Hypothalamus (tissue), 51 donors: ENCODE data around the gene SLC16A5.

Experiments
- DNase-seq, 51 donors: peaks; one replicate each; lab custom pipeline; 2025; lab: John Stamatoyannopoulos, UW

SLC16A5 gene

DNA sequence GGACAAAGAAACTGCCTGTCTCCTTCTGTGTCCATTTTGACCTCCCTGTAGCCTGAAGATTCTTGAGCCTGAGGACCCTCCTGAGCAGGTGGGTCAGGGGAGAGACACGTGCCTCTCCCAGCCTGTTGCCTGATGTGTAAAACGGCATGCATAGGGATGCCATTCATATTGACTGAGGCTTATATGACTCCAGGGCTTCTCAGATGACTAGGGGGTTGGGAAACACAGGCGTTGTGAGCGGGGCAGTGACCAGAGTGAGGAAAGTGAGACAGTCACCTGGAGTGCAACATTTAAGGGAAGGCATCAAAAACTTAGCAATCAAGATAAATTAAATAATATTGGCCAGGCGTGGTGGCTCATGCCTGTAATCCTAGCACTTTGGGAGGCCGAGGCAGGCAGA is 5.1 kb upstream of the SLC16A5 start:
- DNase-seq = no peak

DNA sequence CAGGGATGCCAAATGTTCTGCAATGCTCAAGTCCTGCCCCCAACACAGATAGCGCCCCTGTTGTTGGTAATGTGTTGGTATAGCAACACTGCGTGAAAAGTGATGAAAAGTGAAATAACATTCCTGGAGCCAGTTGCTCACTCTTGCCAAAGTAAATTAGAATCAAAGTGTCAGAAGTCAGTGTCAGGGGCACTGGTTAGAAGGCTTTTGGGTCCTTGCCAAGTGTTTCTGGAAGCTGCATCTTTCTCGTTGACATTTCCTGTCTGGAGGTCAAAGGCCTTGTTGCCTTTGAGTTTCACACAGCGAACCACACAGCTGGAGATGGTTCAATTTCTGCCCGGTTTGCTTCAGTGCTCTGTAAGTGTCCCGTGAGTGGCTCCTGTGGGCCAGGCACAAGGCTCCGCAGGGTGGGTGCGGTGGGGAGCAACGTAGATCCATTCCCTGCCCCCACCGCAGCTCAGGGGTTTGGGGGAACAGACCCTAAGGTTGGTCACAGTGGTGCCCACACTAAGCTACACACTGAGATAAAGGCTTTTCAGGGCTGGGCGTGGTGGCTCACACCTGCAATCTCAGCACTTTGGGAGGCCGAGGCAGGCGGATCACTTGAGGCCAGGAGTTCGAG is 3.6 kb upstream of the SLC16A5 start:
- no peak for DNase-seq

DNA sequence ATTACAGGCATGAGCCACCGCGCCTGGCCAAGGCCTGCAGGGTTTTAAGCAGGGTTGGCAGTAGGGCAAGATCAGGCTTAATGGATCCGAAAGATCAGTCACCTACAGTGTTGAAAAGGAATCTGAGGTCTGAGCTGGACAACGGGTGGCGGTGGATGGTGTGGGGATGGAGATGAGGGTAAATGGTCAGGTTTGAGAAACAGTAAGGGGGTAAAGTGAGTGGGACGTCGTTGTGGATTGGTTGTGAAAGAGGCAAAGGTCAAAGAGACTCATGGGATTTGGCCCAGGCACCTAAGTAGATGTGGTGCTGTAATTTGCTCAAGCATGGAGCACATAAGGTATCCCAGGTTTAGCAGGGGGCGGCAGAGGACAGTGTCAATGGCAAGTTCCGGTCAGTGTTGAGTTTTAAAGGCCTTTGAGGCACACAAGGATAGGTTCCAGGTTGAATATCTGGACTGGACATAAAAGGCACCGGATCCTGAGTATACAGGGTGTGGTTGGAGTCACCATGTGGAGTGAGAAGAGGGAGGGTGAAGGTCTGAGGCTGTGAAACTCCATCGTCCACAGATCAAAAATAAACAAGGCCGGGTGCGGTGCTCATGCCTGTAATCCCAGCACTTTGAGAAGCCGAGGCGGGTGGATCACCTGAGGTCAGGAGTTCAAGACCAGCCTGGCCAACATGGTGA is 1.1 kb upstream of the SLC16A5 start:
- DNase-seq = no peak

DNA sequence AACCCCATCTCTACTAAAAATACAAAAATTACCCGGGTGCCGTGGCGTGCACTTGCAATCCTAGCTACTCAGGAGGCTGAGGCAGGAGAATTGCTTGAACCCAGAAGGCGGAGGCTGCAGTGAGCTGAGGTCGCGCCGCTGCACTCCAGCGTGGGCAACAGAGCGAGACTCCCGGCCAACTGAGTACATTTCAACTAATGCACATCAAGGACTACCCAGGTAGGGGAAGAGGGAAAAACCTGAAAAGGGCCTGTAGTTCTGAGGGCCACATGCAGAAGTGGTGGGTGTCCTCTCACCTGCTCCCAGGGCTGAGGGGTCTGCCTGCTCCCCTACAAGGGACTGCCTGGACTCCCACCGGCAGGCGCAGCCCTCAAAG is 584 bp upstream of the SLC16A5 start:
- DNase-seq = no peak

DNA sequence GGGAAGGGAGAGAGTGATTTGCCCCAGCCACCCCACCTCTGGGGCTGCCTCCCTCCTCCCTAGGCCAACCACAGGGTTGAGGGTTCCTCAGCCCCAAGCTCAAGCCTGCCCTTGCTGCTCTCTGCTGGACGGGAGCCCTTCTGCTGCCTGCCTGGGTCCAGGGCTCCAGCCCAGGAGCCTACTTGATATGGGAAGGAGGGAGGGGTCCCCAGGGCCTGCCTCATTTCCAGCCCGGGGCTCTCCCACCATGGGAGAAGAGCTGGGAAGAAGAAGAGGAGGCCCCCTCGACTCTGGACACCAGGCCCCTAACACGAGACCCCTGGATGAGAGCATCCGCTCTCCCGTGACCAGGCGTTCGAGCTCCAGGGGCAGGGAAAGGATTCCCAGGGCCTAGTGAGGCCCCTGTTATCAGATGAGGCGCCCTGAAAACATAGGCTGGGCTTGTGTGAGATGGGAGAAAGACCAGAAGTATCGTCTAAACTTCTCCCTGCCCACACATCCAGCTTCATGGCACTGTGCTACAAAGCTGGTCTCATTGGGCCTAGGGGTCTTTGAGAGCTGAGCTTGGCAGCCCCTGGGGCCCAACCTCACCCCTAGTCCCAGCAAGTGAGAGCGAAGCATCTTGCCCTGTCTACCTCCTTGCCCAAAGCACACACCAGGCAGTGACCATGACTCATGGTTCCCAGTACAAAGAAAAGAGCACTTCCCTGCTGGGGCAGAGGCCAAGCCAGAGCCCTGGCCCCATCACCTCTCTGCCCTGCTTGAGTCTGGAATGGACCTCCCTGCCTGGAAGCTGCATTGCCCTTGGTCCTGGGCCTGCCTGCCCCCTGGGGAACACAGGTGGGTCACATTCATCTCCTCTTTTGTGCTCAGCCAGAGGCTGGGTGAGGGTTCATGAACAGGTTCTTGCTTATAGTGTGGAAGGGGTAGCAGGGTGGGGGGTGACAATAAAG is 987 bp downstream of the SLC16A5 start:
- no peak for DNase-seq

DNA sequence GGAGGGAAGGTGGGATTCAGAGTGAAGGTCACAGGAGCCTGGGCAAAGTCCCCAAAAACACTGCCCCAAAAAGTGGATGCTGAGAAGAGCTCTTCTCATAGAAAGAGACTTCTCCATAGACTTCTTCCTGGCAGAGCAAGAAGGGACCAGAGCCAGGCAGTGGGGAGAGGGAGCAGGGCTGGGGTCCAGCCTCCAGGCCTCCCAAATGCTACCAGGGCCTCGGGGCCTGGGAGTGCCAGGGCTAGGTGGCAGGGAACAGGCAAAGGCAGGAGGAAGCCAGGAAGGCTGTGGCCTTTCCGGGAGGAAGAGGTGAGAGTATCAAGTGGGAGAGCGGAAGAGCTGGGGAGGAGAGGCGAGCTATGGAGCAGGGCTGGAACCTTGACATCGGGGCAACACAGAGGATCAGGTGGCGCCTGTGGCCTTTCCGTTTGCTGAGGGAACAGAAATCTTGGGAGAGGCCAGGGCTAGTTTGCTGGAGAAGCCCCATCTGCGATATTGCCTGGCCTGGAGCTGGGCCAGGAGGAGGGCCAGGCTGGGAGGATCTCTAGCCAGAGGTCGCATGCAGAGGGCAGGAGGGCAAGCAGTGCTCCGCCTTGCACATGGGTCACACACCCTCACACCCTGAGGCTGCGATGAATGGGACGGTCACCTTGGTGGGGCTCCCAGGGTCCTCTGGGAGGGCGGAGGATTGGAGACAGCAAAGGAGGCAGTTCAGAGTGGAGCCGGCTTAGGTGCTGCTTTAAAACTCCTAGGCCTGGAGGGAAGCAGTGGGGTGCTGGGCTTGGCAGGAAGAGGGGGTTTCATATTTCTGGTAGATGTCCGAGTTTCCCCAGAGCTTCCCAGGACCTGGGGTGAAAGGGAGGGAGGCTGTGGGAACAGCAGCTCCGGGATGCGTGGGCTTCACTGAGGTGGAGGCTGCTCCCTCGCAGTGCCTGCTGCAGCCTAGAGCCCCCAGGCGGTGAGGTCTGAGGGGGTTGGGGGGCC is 3.4 kb downstream of the SLC16A5 start:
- no peak for DNase-seq

DNA sequence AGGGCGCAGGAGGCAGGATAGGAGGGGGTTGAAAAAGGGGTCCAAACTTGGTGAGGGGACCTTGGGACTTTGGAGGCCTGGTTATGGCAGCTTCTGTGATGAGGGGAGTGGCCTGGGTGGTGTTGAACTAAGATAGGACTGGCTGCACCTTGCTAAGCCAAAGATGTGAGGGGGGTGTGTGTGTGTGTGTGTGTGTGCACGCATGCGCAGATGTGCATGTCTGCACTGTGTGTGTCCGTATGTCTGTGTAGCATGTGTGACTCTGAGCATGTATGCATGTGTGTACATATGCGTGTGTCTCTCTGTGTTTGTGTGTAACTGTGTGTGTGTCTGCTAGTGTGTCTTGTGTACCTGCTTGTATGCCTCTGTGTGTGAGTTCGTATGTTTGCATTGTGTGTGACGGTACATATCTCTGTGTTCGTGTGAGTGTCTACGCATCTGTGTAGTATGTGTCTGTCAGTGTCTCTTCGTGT is 4.1 kb downstream of the SLC16A5 start:
- no peak for DNase-seq

DNA sequence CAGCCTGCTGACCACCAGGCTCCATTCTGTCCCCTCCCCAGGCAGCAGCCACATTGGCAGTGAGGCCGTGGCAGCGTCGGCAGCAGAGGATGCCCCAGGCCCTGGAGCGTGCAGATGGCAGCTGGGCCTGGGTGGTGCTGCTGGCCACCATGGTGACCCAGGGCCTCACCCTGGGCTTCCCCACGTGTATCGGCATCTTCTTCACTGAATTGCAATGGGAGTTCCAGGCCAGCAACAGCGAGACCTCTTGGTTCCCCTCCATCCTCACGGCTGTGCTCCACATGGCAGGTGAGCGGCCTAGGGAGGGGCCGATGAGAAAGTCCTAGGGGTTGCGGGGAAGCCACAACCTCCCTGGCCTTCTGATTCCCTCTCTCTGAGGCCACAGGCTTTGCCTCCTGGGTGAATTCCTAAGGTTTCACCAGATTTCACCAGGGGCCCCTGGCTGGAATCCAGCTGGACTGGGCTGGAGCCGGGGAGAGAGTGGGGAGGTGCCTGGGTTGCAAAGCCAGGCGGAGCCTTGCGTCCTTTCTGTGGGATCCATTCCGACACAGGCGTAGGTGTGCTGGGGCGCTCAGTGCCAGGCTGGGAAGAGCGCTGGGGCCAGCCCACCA is 5.9 kb downstream of the SLC16A5 start:
- no peak for DNase-seq

DNA sequence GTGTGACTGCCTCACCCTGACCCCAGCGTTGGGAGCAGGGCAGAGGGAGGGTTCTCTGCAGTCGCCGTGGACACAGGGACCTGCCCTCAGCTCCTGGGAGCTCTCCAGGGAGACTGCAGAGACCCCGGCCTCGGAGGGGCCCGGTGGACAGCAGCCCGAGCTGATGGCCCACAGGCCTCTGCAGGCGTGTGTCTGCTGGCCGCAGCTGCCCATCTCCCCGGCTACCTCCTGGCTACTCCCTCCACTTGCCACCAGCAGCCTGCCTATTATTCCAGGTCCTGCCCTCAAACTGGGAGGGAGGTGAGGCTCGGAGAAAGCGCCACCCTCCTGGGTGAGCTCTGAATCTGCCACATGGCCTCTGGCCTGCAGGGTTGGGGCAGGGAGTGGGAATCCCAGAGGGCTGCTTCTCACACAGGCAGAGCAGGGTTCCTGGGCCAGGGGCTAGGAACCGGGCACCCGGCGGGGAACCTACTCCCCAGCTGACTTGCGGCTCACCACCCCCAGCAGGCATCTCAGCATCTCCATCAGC is 7.2 kb downstream of the SLC16A5 start:
- DNase-seq = no peak

DNA sequence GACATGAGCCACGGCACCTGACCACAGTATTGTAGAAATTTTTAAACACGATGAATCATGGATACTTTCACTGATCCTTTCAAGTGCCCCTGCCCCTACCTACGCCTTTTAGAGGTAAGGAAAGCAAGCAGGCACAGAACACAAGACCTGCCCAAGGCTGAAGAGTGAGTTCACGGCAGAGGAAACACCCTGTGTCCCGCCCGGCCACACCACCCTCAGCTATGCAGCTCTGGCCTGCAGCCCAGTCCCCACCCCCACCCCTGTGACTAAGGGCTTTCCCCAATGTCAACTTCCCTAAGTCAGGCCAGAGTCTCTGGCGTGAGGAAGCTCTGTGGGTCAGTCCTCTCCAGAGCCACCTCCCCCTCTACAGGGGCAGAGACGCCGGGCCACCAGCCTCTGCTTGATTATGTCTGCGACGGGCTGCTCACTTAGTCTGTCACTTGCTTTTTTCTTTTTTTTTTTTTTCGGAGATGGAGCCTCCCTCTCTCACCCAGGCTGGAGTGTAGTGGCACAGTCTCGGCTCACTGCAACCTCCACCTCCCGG is 8.4 kb downstream of the SLC16A5 start:
- DNase-seq = peak in 10 of 51 donors; percentile 10 to 41 (median 26)

DNA sequence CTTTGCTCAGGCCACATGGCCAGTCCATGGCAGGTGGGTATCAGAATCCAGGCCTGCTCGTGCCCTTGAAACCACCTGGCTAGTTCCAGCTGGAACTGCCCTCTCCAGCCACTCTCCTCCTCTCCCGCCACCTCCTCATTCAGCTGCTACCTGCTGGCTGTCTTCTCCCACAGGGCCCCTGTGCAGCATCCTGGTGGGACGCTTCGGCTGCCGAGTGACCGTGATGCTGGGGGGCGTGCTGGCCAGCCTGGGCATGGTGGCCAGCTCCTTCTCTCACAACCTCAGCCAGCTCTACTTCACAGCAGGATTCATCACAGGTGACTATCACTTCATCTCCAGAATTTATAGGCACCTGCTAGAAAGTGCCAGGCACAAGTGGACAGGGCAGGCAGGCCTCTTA is 10.1 kb downstream of the SLC16A5 start:
- no peak for DNase-seq

DNA sequence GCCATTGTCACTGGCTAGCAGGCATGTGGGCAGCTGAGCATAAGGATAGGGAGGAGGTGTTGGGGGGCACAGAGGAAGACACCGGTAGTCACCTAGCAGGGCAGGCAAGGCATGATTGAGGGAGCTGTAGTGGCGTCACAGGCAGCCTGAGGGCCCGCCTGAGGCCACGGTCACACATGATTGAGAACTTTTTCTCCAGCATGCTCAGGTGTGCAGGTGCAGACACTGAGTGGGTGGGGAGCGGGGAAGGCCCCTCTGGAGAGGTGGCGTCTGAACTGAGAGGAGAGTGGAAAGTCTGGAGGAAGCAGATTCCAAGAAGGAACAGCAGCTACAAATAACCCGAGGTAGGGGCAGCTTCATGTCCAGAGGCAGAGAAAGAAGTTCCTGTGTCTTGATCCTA is 11.1 kb downstream of the SLC16A5 start:
- DNase-seq = no peak

DNA sequence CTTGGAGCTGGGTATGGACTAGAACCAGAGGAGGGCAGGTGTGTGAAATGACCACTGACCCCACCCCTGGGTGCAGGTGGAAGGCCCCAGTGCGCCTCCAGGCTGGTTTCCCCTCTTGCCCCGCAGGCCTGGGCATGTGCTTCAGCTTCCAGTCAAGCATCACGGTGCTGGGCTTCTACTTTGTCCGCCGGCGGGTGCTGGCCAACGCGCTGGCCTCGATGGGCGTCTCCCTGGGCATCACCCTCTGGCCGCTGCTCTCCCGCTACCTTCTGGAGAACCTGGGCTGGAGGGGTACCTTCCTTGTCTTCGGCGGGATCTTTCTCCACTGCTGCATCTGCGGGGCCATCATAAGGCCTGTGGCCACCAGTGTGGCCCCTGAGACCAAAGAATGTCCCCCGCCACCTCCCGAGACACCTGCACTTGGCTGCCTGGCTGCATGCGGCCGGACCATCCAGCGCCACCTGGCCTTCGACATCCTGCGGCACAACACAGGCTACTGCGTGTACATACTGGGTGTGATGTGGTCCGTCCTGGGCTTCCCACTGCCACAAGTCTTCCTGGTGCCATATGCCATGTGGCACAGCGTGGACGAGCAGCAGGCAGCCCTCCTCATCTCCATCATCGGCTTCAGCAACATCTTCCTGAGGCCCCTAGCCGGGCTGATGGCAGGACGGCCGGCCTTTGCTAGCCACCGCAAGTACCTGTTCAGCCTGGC is 12.3 kb downstream of the SLC16A5 start:
- DNase-seq = no peak

DNA sequence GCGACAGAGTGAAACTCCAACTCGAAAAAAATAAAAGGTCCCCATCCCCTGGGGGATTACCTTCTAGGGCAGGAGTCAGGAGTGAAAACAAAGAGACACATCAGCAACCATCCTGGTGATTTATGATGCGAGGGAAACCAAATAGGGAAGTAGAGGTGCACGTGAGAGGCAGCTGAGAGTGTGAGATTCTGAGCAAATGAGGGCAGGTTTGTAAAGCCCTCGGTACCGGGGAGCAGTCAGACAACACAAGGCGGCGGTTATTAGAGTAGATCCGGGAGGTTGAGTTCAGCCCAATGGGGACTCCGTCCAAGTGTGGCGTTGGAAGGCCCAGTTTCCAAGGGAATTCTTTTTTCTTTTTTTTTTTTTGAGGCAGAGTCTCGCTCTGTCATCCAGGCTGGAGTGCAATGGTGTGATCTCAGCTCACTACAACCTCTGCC is 14.6 kb downstream of the SLC16A5 start:
- DNase-seq = peak in 1 of 51 donors; percentile 10

DNA sequence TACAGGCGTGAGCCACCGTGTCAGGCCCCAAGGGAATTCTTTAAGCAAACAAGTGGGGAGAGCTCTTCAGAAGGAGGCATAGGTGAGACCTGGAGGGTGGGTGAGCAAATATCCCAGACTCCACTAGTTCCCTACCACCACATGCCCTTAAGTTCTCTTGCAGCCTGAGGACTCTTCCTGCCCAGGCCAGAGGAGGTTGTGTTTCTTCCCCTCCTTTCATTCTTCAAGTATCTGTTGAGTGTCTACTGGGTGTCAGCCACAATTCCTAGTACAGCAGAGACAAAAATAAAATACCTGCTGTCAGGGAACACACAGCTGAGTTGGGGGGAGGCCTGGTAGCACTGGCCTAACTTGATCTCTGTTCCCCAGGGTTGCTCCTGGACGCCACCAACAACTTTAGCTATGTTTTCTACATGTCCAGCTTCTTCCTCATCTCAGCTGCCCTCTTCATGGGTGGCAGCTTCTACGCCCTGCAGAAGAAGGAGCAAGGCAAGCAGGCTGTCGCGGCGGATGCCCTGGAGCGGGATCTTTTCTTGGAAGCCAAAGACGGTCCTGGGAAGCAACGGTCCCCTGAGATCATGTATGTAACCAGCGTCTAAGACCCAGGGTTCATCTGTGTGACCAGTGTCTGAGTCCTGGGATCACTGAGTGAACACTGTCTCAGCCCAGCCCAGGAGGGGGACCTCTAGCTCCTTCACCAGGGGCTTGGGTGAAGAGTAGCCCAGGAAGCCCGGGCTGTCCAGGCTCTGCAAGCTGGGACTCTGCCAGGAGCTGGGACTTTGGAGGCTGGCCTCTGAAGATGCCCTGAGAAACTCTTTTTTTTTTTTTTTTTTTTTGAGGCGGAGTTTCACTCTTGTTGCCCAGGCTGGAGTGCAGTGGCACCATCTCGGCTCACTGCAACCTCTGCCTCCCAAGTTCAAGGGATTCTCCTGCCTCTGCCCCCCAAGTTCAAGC is 16.1 kb downstream of the SLC16A5 start:
- DNase-seq = no peak

DNA sequence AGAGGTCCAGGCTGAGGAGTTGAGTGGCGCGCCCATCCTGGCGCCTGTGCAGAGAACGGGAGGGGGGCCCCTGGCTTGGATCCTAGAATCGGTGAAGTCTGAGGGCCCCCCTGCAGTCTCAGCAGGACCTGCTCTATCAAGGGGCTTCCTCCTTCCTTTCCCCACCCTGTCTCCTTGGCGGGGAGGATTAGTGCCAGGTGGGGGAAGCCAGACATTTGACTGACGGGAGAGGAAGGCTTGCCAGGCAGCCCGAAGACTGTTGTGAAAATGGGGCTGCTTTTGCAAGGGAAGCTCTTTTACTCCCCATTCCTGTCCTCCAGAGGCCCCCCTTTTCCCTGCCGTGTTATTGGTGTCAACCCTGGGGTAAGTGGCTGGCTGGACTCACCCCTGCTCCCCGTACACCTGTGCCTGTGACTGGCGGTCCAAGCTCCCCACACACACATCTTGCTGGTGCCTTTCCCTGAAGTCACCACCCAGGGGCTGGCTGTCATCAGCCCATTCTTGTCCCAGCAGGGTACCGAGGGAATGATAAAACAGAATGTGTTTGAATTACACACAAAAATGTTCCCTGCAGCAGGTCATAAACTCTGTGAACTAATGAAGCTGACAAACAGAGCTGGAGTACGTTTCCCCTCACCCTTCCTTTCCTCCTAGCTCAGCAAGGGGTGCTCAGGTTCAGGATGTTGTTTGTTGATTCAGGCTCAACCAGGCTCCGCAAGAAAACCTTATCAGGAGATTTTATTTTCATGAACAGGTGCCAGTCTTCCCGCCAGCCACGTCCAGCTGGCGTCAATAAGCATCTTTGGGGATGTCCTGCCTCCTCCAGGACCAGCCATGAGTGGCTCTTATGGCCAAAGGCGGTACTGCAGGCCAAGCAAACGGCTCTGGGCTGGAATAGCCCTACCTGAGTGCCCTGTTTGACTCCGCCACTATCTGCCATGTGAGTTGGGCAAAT is 17.6 kb downstream of the SLC16A5 start:
- peak in 5 of 51 donors; percentile 8 to 38 (median 18) for DNase-seq
